Measurements from ENCODE around the gene CDK5RAP2.
"Not testable (repeated sequence)": the region's sequence is repeated elsewhere in the genome, so short reads cannot be mapped to it uniquely, and the experiment has no call there.

Gene CDK5RAP2

GRCh38 chr9:120552210-120552704 is 27.7 kb downstream of the CDK5RAP2 start:
- DNase-seq (ENCODE audit: extremely low read depth in 1 of 2, low read depth in 1 of 2): not testable (repeated sequence)

- no peak for DNase-seq (ENCODE audit: extremely low read depth in 1 of 2, low read depth in 1 of 2)
Observed at GRCh38 chr9:120545701-120546550, 34.0 kb downstream of the CDK5RAP2 start.

- DNase-seq (ENCODE audit: extremely low read depth in 1 of 2, low read depth in 1 of 2): no peak
Observed at GRCh38 chr9:120544441-120544840, 35.5 kb downstream of the CDK5RAP2 start.

GRCh38 chr9:120542701-120543490 is 37.1 kb downstream of the CDK5RAP2 start:
- no peak for DNase-seq (ENCODE audit: extremely low read depth in 1 of 2, low read depth in 1 of 2)

- DNase-seq (ENCODE audit: extremely low read depth in 1 of 2, low read depth in 1 of 2): no peak
Observed at GRCh38 chr9:120541921-120542320, 38.0 kb downstream of the CDK5RAP2 start.

GRCh38 chr9:120539951-120540350 is 40.0 kb downstream of the CDK5RAP2 start:
- DNase-seq (ENCODE audit: extremely low read depth in 1 of 2, low read depth in 1 of 2): no peak

GRCh38 chr9:120538339-120538738 is 41.6 kb downstream of the CDK5RAP2 start:
- no peak for DNase-seq (ENCODE audit: extremely low read depth in 1 of 2, low read depth in 1 of 2)

GRCh38 chr9:120536949-120537640 is 42.9 kb downstream of the CDK5RAP2 start:
- no peak for DNase-seq (ENCODE audit: extremely low read depth in 1 of 2, low read depth in 1 of 2)

- no peak for DNase-seq (ENCODE audit: extremely low read depth in 1 of 2, low read depth in 1 of 2)
Observed at GRCh38 chr9:120536094-120536493, 43.9 kb downstream of the CDK5RAP2 start.

GRCh38 chr9:120534266-120534665 is 45.7 kb downstream of the CDK5RAP2 start:
- no peak for DNase-seq (ENCODE audit: extremely low read depth in 1 of 2, low read depth in 1 of 2)

- DNase-seq (ENCODE audit: extremely low read depth in 1 of 2, low read depth in 1 of 2): no peak
Observed at GRCh38 chr9:120532891-120533290, 47.1 kb downstream of the CDK5RAP2 start.

- no peak for DNase-seq (ENCODE audit: extremely low read depth in 1 of 2, low read depth in 1 of 2)
Observed at GRCh38 chr9:120532475-120532874, 47.5 kb downstream of the CDK5RAP2 start.

- no peak for DNase-seq (ENCODE audit: extremely low read depth in 1 of 2, low read depth in 1 of 2)
Observed at GRCh38 chr9:120531683-120532300, 48.2 kb downstream of the CDK5RAP2 start.

GRCh38 chr9:120530220-120530832 is 49.6 kb downstream of the CDK5RAP2 start:
- not testable (repeated sequence) for DNase-seq (ENCODE audit: extremely low read depth in 1 of 2, low read depth in 1 of 2)

GRCh38 chr9:120528829-120529228 is 51.1 kb downstream of the CDK5RAP2 start:
- no peak for DNase-seq (ENCODE audit: extremely low read depth in 1 of 2, low read depth in 1 of 2)

GRCh38 chr9:120528327-120528726 is 51.6 kb downstream of the CDK5RAP2 start:
- DNase-seq (ENCODE audit: extremely low read depth in 1 of 2, low read depth in 1 of 2): no peak

- DNase-seq (ENCODE audit: extremely low read depth in 1 of 2, low read depth in 1 of 2): no peak
Observed at GRCh38 chr9:120526534-120526933, 53.4 kb downstream of the CDK5RAP2 start.

- DNase-seq (ENCODE audit: extremely low read depth in 1 of 2, low read depth in 1 of 2): no peak
Observed at GRCh38 chr9:120524863-120525262, 55.1 kb downstream of the CDK5RAP2 start.

- DNase-seq (ENCODE audit: extremely low read depth in 1 of 2, low read depth in 1 of 2): no peak
Observed at GRCh38 chr9:120524038-120524437, 55.9 kb downstream of the CDK5RAP2 start.

GRCh38 chr9:120522558-120522957 is 57.4 kb downstream of the CDK5RAP2 start:
- no peak for DNase-seq (ENCODE audit: extremely low read depth in 1 of 2, low read depth in 1 of 2)
